HepG2 (cell line): Measurements from ENCODE around the gene BCL2L11. TPM values are rescaled to one million over a fixed set of nuclear protein-coding genes. Genes with fewer than 3 reads are reported as not detected.

ENCODE experiments used
- ATAC-seq: fragments of 200-7000 bp; cut with Tn5 transposase; 3 replicates; pipeline ENCODE4 v1.9.1; 2020; ENCODE audit warnings: mild to moderate bottlenecking, moderate library complexity
- BruUV-seq: library from RNA; stranded (reverse); fragments of 400-500 nt; replicated peaks from 2 replicates; lab custom pipeline; 2021; lab: Mats Ljungman, UMichigan
- CTCF ChIA-PET: fragments of 300-600 bp; formaldehyde crosslinking; extraction: SDS; loops from one replicate; lab custom pipeline; 2021; ENCODE audit warnings: low total read pairs, inconsistent platforms, low intra/inter-chr PET ratio; lab: Yijun Ruan, JAX
- POLR2A ChIA-PET: fragments of 350-600 bp; sonication (Branson Sonifier 250); formaldehyde crosslinking; loops from one replicate; lab custom pipeline; 2020; ENCODE audit warnings: antibody characterized with exemption, inconsistent platforms; lab: Yijun Ruan, JAX
- DNase-seq: peaks from one replicate; pipeline ENCODE4 v3.0.0-alpha.2; 2015; ENCODE audit warnings: low spot score
- FAIRE-seq: peaks from 3 replicates; lab custom pipeline; 2011; peaks lifted over from hg19 to GRCh38; lab: Jason Lieb, UNC
- H2AFZ ChIP-seq: one replicate; pipeline ENCODE4 v1.6.1; 2011; ENCODE audit warnings: low read length, inconsistent platforms
- H3K27ac ChIP-seq: fragments of 300-600 bp; 3 replicates; pipeline ENCODE4 v1.8.0; 2011; ENCODE audit warnings: mixed run types, mild to moderate bottlenecking, mixed read lengths, low read length, inconsistent platforms; ENCODE audit not compliant: insufficient read depth; ENCODE audit errors: extremely low read length
- H3K27me3 ChIP-seq, 2 experiments: fragments of 200-600 bp in 1 of 2; 2 replicates in 1 of 2; 3 replicates in 1 of 2; pipeline versions ENCODE4 v1.6.0 to v1.8.0; 2011; ENCODE audit warnings: low read length in 2 of 2, mild to moderate bottlenecking in 2 of 2, moderate library complexity in 2 of 2, inconsistent platforms in 1 of 2; ENCODE audit not compliant: insufficient read depth in 2 of 2, control insufficient read depth in 1 of 2
- H3K36me3 ChIP-seq, 2 experiments: fragments of 200-600 bp in 1 of 2; replicated peaks in 1 of 2; 2 replicates in 1 of 2; 3 replicates in 1 of 2; pipeline versions ENCODE4 v1.5.1 to v1.8.0; 2011; ENCODE audit warnings: low read length in 2 of 2, inconsistent platforms in 1 of 2; ENCODE audit not compliant: insufficient read depth in 2 of 2, control insufficient read depth in 1 of 2
- H3K4me1 ChIP-seq: 2 replicates; pipeline ENCODE4 v1.5.1; 2012; ENCODE audit warnings: low read length, inconsistent platforms; ENCODE audit not compliant: insufficient read depth
- H3K4me2 ChIP-seq: 2 replicates; pipeline ENCODE4 v1.6.0; 2011; ENCODE audit warnings: low read depth, low read length, inconsistent platforms
- H3K4me3 ChIP-seq, 3 experiments: fragments of 200-600 bp in 1 of 3; sonication (generic), shearing (Covaris generic) in 1 of 3; replicated peaks in 1 of 3; 2 replicates each; pipeline ENCODE4 v1.5.1; 2011 to 2016; ENCODE audit warnings: low read length in 3 of 3, inconsistent platforms in 2 of 3, low read depth in 2 of 3, mild to moderate bottlenecking in 2 of 3, control low read depth in 1 of 3, mixed read lengths in 1 of 3; ENCODE audit not compliant: insufficient read depth in 1 of 3
- H3K79me2 ChIP-seq: one replicate; pipeline ENCODE4 v1.6.1; 2011; ENCODE audit warnings: low read length, inconsistent platforms; ENCODE audit not compliant: insufficient read depth
- H3K9ac ChIP-seq: 2 replicates; pipeline ENCODE4 v1.6.0; 2011; ENCODE audit warnings: mild to moderate bottlenecking, low read depth, low read length, inconsistent platforms; ENCODE audit not compliant: insufficient read depth
- H3K9me3 ChIP-seq: 2 replicates; pipeline ENCODE4 v1.5.1; 2012; ENCODE audit warnings: mild to moderate bottlenecking, low read length
- H4K20me1 ChIP-seq: 2 replicates; pipeline ENCODE4 v1.6.0; 2011; ENCODE audit warnings: inconsistent platforms, mild to moderate bottlenecking, low read length, moderate library complexity; ENCODE audit not compliant: insufficient read depth
- CENPT ChIP-seq: sonication (generic); formaldehyde crosslinking; IDR thresholded peaks from 2 replicates; pipeline ENCODE4 v1.8.0; 2022; ENCODE audit warnings: low read depth, mild to moderate bottlenecking, moderate library complexity, missing genetic modification reagents
- EHMT2 ChIP-seq: fragments of 200-600 bp; sonication (generic); IDR thresholded peaks from 2 replicates; pipeline ENCODE4 v1.7.0; 2017; ENCODE audit warnings: antibody characterized with exemption, low read depth, low read length, borderline replicate concordance
- FOXK1 ChIP-seq: sonication (generic); formaldehyde crosslinking; IDR thresholded peaks from 2 replicates; pipeline ENCODE4 v1.4.0; 2020; ENCODE audit warnings: low read depth, missing genetic modification reagents, borderline replicate concordance
- NFYB ChIP-seq: sonication (generic); formaldehyde crosslinking; IDR thresholded peaks from 2 replicates; pipeline ENCODE4 v1.4.0; 2020; ENCODE audit warnings: missing genetic modification reagents
- RAD51 ChIP-seq: fragments of 450-650 bp; IDR thresholded peaks from 2 replicates; pipeline ENCODE4 v1.6.1; 2016; ENCODE audit warnings: borderline replicate concordance
- SP1 ChIP-seq, 2 experiments: fragments of 450-650 bp in 1 of 2; sonication (generic) in 1 of 2; formaldehyde crosslinking in 1 of 2; IDR thresholded peaks; 2 replicates each; pipeline versions ENCODE4 v1.4.0 to v1.6.1; 2016 to 2020; ENCODE audit warnings: missing genetic modification reagents in 1 of 2
- TEAD3 ChIP-seq: optimal IDR thresholded peaks from 2 replicates; pipeline ENCODE3; 2016; ENCODE audit warnings: borderline replicate concordance
- ZBTB1 ChIP-seq: sonication (generic); formaldehyde crosslinking; IDR thresholded peaks from 2 replicates; pipeline ENCODE4 v1.4.0; 2020; ENCODE audit warnings: missing genetic modification reagents, borderline replicate concordance
- ZFP37 ChIP-seq: sonication (generic); formaldehyde crosslinking; IDR thresholded peaks from 2 replicates; pipeline ENCODE4 v1.4.0; 2020; ENCODE audit warnings: missing genetic modification reagents, borderline replicate concordance
- ZNF205 ChIP-seq: IDR thresholded peaks from 2 replicates; pipeline ENCODE4 v1.6.1; 2018; ENCODE audit warnings: missing biosample characterization, missing genetic modification reagents
- ZNF274 ChIP-seq: sonication (generic); formaldehyde crosslinking; IDR thresholded peaks from 2 replicates; pipeline ENCODE4 v1.5.1; 2020; ENCODE audit warnings: mild to moderate bottlenecking, missing genetic modification reagents
- WGBS: methylation state at CpG from one replicate; pipeline ENCODE4 v1.1.6; 2017; ENCODE audit warnings: low lambda C conversion rate; 5-methylcytosine and 5-hydroxymethylcytosine counted together
- in situ Hi-C: cut with HindIII; loops from 2 replicates; pipeline ENCODE4 v1.10.0; 2017; ENCODE audit warnings: low pct_unique_long_range_greater_than_20kb; ENCODE audit not compliant: extremely low pct_ligation_motif_present
- intact Hi-C: fragments of 100-400 bp; cut with micrococcal nuclease; formaldehyde crosslinking; loops from one replicate; pipeline ENCODE4 v1.10.0; 2022; ENCODE audit not compliant: unreplicated experiment
- polyA plus RNA-seq, 8 experiments: library from polyadenylated mRNA; depleted of rRNA in 3 of 8; stranded (reverse) in 7 of 8; unstranded in 1 of 8; fragments of >200 nt; fragmentation: Illumina TruSeq in 4 of 8; extraction: Trizol in 4 of 8; gene quantifications; 2 replicates each; pipeline versions ENCODE4 v1.2.1 to v1.2.3, GENCODE V29; 2011 to 2016; ENCODE audit warnings: low read depth in 4 of 8, missing spikeins in 1 of 8, mixed read lengths in 1 of 8; ENCODE audit not compliant: insufficient read depth in 1 of 8
- total RNA-seq, 5 experiments: library from RNA; depleted of rRNA; stranded (reverse); fragments of >200 nt; fragmentation: Illumina TruSeq; extraction: Trizol; gene quantifications; 2 replicates each; pipeline ENCODE4 v1.2.3, GENCODE V29; 2016; ENCODE audit warnings: low read depth in 1 of 5
- TF ChIP-seq, protein P1 (sequence below): sonication (generic); formaldehyde crosslinking; IDR thresholded peaks from 2 replicates; pipeline ENCODE4 v1.4.0; 2020; ENCODE audit warnings: mild to moderate bottlenecking, missing genetic modification reagents, borderline replicate concordance
- TF ChIP-seq, protein P2 (sequence below): sonication (generic); formaldehyde crosslinking; conservative IDR thresholded peaks from 2 replicates; pipeline ENCODE4 v1.4.0; 2020; ENCODE audit warnings: missing genetic modification reagents
- TF ChIP-seq, protein P3 (sequence below): sonication (generic); formaldehyde crosslinking; IDR thresholded peaks from 2 replicates; pipeline ENCODE4 v1.8.0; 2022; ENCODE audit warnings: low read depth, missing genetic modification reagents
- TF ChIP-seq, protein P4 (sequence below): sonication (generic); formaldehyde crosslinking; IDR thresholded peaks from 2 replicates; pipeline ENCODE4 v1.5.0; 2020; ENCODE audit warnings: missing genetic modification reagents

Gene BCL2L11
- total and polyA plus RNA-seq, 2 of the 13 experiments (the other 11 are each of a cell fraction or from before 2014, with no cell fraction given), result 6.1 to 9.7 TPM

DNA sequence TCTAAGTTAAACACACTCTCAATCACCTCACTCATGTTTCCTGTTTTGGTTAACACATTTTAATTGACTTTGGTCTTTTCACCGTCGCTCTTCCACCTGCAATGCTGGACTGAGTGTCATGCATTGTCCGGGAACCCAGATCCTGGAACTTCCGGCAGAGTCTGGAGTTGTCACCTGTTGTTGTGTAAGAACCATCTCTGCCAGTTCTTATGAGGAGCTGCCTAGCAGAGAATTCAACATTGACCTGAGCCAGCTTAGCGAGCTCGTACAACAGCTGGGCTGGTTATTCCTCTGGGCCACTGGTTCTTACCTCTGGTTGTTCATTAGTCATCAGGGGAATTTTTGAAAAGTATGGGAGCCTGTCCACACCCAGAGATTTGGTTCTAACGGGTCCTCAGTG, 75.7 kb downstream of the BCL2L11 start (continued):
- TF ChIP-seq, protein P1, sequence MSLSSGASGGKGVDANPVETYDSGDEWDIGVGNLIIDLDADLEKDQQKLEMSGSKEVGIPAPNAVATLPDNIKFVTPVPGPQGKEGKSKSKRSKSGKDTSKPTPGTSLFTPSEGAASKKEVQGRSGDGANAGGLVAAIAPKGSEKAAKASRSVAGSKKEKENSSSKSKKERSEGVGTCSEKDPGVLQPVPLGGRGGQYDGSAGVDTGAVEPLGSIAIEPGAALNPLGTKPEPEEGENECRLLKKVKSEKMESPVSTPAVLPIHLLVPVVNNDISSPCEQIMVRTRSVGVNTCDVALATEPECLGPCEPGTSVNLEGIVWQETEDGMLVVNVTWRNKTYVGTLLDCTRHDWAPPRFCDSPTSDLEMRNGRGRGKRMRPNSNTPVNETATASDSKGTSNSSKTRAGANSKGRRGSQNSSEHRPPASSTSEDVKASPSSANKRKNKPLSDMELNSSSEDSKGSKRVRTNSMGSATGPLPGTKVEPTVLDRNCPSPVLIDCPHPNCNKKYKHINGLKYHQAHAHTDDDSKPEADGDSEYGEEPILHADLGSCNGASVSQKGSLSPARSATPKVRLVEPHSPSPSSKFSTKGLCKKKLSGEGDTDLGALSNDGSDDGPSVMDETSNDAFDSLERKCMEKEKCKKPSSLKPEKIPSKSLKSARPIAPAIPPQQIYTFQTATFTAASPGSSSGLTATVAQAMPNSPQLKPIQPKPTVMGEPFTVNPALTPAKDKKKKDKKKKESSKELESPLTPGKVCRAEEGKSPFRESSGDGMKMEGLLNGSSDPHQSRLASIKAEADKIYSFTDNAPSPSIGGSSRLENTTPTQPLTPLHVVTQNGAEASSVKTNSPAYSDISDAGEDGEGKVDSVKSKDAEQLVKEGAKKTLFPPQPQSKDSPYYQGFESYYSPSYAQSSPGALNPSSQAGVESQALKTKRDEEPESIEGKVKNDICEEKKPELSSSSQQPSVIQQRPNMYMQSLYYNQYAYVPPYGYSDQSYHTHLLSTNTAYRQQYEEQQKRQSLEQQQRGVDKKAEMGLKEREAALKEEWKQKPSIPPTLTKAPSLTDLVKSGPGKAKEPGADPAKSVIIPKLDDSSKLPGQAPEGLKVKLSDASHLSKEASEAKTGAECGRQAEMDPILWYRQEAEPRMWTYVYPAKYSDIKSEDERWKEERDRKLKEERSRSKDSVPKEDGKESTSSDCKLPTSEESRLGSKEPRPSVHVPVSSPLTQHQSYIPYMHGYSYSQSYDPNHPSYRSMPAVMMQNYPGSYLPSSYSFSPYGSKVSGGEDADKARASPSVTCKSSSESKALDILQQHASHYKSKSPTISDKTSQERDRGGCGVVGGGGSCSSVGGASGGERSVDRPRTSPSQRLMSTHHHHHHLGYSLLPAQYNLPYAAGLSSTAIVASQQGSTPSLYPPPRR, result no peak

DNA sequence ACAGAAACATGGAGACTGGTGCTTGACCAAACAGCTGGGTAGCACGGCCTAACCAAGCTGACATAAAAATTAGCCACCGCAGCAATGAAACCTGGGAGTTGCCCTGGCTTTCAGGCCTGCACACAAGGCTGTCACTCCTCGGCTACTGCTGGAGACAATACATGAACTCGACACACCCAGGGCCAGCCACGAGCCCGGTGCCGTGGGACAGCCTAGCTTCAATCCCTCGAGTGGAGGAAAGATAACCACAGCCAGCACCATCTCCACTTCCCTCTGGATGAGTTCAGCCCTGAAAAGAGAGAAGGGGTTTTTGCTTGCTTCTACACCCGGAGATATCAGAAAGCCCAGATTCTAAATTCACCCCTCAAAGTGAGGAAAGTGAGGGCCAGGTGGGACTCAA, 78.0 kb downstream of the BCL2L11 start:
- in situ Hi-C loops (no loop called here), intact Hi-C loops (no loop called here)
- no peak overlapping the region for H3K9ac ChIP-seq
- no peak overlapping the region for H3K4me2 ChIP-seq
- H3K4me1 ChIP-seq, result peaks cover 16% of the 10 kb centered on the region; the same call in 1 of the 2 replicates
- no peak overlapping the region for H3K4me3 ChIP-seq
- H4K20me1 ChIP-seq, result no peaks in the 10 kb centered on the region
- no peaks in the 10 kb centered on the region; a peak in 2 of 5 replicates for H3K27me3 ChIP-seq
- no peaks in the 10 kb centered on the region for H3K36me3 ChIP-seq
- CTCF ChIA-PET, result no interaction called here
- BruUV-seq, result no TSS peak
- ATAC-seq (no peak), DNase-seq (no peak), FAIRE-seq (no peak)
- WGBS, result 65% methylated on average over 9 of the region's 9 CpGs
- no peak overlapping the region for H2AFZ ChIP-seq
- no peaks in the 10 kb centered on the region for H3K79me2 ChIP-seq
- POLR2A ChIA-PET, result no interaction called here
- H3K9me3 ChIP-seq, result no peaks in the 10 kb centered on the region
- H3K27ac ChIP-seq, result no peak overlapping the region
- TF ChIP-seq NFYB (CRISPR knock-in tag), result no peak
- TF ChIP-seq EHMT2, result no peak
- TF ChIP-seq, protein P2, sequence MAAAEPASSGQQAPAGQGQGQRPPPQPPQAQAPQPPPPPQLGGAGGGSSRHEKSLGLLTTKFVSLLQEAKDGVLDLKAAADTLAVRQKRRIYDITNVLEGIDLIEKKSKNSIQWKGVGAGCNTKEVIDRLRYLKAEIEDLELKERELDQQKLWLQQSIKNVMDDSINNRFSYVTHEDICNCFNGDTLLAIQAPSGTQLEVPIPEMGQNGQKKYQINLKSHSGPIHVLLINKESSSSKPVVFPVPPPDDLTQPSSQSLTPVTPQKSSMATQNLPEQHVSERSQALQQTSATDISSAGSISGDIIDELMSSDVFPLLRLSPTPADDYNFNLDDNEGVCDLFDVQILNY (CRISPR knock-in tag), result no peak
- TF ChIP-seq ZFP37 (CRISPR knock-in tag), result no peak
- TF ChIP-seq, protein P3, sequence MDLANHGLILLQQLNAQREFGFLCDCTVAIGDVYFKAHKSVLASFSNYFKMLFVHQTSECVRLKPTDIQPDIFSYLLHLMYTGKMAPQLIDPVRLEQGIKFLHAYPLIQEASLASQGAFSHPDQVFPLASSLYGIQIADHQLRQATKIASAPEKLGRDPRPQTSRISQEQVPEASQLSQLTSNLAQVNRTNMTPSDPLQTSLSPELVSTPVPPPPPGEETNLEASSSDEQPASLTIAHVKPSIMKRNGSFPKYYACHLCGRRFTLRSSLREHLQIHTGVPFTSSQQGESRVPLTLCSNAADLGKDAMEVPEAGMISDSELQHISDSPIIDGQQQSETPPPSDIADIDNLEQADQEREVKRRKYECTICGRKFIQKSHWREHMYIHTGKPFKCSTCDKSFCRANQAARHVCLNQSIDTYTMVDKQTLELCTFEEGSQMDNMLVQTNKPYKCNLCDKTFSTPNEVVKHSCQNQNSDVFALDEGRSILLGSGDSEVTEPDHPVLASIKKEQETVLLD, result no peak
- no peak for TF ChIP-seq CENPT
- no peak for TF ChIP-seq SP1 (IDR thresholded peaks at IDR 0.05)
- no peak for TF ChIP-seq SP1 (CRISPR knock-in tag; IDR thresholded peaks at IDR 0.05)
- TF ChIP-seq, protein P4, sequence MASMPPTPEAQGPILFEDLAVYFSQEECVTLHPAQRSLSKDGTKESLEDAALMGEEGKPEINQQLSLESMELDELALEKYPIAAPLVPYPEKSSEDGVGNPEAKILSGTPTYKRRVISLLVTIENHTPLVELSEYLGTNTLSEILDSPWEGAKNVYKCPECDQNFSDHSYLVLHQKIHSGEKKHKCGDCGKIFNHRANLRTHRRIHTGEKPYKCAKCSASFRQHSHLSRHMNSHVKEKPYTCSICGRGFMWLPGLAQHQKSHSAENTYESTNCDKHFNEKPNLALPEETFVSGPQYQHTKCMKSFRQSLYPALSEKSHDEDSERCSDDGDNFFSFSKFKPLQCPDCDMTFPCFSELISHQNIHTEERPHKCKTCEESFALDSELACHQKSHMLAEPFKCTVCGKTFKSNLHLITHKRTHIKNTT (CRISPR knock-in tag), result no peak
- no peak for TF ChIP-seq TEAD3 (CRISPR knock-in tag)
- no peak for TF ChIP-seq ZBTB1
- TF ChIP-seq ZNF205 (CRISPR knock-in tag), result no peak
- TF ChIP-seq FOXK1 (CRISPR knock-in tag), result no peak
- no peak for TF ChIP-seq RAD51
- no peak for TF ChIP-seq ZNF274 (CRISPR knock-in tag)
